GM13976 (cell line): ENCODE results near the gene ACTL10.
"Not testable (repeated sequence)": the region's sequence is repeated elsewhere in the genome, so short reads cannot be mapped to it uniquely, and the experiment has no call there.

Source experiments
- DNase-seq: peaks from one replicate; pipeline ENCODE4 v3.0.0; 2012; ENCODE audit warnings: low spot score
- in situ Hi-C: fragments of 300-500 bp; cut with MboI; formaldehyde crosslinking; loops from one replicate; pipeline ENCODE4 v1.12.0; 2022; ENCODE audit warnings: low sequenced_read_pairs, mixed read lengths, inconsistent platforms; ENCODE audit not compliant: unreplicated experiment
- TF ChIP-seq, protein P1 (sequence below): IDR thresholded peaks from 2 replicates; pipeline ENCODE4 v1.5.1; 2012; ENCODE audit warnings: borderline replicate concordance, mild to moderate bottlenecking; ENCODE audit not compliant: insufficient read depth; ENCODE audit errors: extremely low read depth, missing control alignments, control extremely low read depth

ACTL10 gene

DNA sequence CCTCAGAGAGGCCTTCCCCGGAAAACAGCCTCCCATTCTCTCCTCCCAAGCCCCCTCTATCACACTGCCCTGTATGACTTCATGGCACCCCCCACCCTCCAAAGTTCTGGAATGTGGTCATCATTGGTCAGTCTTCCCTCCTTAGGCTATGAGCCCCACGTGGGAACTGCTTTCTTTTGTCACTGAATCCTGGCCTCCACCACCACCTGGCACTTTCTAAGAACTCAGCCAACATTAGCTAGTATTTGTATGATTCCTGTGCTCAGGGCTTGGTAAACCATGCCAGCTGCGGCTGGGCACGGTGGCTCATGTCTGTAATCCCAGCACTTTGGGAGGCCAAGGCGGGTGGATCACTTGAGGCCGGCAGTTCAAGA, 27.9 kb downstream of the ACTL10 start:
- no peak for DNase-seq
- in situ Hi-C loops = no loop called here

DNA sequence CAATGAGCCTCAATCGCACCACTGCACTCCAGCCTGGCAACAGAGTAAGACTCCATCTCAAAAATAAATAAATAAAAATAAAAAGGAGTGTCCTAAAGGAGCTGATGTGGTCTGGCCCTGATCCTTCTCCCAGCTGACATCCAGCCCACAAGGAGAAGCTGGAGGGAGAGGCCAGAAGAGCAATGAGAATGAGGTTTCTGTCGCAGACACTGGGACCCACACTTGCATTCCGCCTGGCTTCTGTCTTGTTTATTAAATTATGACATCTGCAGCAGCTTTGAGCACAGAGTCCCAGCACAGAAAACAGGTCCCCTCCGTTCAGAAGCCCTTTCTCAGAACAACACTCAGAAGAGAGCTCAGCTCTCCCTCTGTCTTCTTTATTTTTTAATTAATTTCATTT, 29.7 kb downstream of the ACTL10 start:
- in situ Hi-C loops = no loop called here

More for the DNA sequence above, 27.9 kb downstream of the ACTL10 start:
- TF ChIP-seq, protein P1, sequence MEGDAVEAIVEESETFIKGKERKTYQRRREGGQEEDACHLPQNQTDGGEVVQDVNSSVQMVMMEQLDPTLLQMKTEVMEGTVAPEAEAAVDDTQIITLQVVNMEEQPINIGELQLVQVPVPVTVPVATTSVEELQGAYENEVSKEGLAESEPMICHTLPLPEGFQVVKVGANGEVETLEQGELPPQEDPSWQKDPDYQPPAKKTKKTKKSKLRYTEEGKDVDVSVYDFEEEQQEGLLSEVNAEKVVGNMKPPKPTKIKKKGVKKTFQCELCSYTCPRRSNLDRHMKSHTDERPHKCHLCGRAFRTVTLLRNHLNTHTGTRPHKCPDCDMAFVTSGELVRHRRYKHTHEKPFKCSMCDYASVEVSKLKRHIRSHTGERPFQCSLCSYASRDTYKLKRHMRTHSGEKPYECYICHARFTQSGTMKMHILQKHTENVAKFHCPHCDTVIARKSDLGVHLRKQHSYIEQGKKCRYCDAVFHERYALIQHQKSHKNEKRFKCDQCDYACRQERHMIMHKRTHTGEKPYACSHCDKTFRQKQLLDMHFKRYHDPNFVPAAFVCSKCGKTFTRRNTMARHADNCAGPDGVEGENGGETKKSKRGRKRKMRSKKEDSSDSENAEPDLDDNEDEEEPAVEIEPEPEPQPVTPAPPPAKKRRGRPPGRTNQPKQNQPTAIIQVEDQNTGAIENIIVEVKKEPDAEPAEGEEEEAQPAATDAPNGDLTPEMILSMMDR = no peak

DNA sequence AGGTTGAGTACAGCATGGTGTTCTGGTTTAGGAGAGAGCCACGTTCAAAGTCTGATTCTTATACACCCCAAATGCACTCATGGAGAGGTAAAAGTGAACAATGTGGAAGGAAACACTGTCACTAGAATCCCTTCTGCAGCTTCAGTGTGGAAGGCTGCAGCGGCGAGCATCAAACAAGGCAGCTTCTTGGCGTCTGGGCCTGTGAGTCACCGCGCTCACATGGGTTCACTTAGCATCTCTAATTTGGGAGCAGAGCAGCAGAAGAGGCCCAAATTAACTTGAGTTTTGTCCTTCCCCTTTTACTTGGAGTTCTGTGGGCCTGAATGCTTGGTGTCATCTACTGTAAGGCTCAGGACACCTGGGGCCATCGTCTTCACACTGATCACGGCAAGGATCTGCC, 30.4 kb downstream of the ACTL10 start:
- no peak for DNase-seq
- in situ Hi-C loops = no loop called here
- TF ChIP-seq, protein P1 = no peak

More for the DNA sequence above, 29.7 kb downstream of the ACTL10 start:
- TF ChIP-seq, protein P1 = no peak
- DNase-seq = no peak

DNA sequence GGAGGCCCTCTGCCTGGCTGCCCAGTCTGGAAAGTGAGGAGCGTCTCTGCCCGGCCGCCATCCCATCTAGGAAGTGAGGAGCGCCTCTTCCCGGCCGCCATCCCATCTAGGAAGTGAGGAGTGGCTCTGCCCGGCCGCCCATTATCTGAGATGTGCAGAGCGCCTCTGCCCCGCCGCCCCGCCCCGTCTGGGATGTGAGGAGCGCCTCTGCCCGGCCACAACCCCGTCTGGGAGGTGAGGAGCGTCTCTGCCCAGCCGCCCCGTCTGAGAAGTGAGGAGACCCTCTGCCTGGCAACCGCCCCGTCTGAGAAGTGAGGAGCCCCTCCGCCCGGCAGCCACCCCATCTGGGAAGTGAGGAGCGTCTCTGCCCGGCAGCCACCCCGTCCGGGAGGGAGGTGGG, 32.2 kb downstream of the ACTL10 start:
- DNase-seq, in situ Hi-C loops: not testable (repeated sequence)

DNA sequence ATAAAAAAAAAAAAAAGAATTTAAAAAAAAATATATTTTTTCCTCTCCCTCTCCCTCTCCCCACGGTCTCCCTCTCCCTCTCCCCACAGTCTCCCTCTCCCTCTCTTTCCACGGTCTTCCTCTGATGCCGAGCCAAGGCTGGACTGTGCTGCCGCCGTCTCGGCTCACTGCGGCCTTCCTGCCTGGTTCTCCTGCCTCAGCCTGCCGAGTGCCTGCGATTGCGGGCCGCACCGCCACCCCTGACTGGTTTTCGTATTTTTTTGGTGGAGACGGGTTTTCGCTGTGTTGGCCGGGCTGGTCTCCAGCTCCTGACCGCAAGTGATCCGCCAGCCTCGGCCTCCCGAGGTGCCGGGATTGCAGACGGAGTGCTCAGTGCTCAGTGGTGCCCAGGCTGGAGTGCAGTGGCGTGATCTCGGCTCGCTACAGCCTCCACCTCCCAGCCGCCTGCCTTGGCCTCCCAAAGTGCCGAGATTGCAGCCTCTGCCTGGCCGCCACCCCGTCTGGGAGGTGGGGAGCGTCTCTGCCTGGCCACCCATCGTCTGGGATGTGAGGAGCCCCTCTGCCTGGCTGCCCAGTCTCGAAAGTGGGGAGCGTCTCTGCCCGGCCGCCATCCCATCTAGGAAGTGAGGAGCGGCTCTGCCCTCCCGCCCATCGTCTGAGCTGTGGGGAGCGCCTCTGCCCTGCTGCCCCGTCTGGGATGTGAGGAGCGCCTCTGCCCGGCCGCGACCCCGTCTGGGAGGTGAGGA, 34.1 kb downstream of the ACTL10 start:
- DNase-seq, in situ Hi-C loops: not testable (repeated sequence)

DNA sequence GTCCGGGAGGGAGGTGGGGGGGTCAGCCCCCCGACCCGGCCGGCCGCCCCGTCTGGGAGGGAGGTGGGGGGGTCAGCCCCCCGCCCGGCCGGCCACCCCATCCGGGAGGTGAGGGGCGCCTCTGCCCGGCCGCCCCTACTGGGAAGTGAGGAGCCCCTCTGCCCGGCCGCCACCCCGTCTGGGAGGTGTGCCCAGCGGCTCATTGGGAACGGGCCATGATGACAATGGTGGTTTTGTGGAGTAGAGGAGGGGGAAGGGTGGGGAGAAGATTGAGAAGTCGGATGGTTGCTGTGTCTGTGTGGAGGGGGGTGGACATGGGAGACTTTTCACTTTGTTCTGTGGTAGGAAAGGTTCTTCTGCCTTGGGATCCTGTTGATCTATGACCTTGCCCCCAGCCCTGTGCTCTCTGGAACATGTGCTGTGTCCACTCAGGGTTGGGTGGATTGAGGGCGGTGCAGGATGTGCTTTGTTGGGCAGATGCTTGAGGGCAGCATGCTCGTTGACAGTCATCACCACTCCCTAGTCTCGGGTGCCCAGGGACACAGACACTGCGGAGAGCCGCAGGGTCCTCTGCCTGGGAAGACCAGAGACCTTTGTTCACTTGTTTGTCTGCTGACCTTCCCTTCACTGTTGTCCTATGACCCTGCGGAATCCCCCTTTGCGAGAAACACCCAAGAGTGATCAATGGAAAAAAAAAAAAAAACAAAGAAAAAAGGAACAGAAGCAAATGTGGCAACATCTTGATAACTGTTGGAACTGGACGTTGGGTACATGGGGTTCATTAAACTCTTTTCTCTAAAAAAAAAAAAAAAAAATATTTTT, 35.1 kb downstream of the ACTL10 start:
- DNase-seq = no peak
- in situ Hi-C loops = no loop called here

DNA sequence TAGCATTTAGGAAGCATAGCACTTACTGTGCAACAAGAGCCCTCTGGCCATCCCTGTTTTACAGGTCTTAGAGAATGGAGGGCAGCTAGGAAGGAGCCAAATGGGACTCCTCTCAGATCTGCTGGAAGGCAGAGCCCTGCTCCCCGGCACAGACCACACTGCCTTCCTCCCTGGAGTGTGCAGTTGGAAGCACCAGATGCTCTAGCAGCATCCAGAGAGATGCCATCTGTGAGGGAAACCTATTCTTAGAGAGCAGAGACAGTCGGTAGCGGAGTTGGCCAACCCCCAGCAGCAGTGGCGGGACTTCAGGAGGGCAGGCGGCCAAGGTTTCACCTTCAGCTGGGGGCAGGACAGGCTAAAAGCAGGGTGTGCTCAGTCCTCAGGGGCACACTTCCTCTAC, 36.1 kb downstream of the ACTL10 start:
- DNase-seq = no peak
- TF ChIP-seq, protein P1 = no peak
- in situ Hi-C loops = no loop called here

More for the DNA sequence above, 35.1 kb downstream of the ACTL10 start:
- TF ChIP-seq, protein P1 = no peak
